Cardiac fibroblast (primary cell): Measurements from ENCODE around the gene NVL.
A peak's percentile ranks its signal among the peaks of the same experiment; 100 is the strongest.

ENCODE experiments used
- DNase-seq, 2 donors: peaks; one replicate each; pipeline versions ENCODE4 v3.0.0 to v3.0.0-alpha.2; 2010; ENCODE audit warnings: low read depth in 2 of 2
- H3K4me3 ChIP-seq, 2 donors: replicated peaks in 1 of 2; 1 replicate in 1 of 2; 2 replicates in 1 of 2; pipeline ENCODE4 v1.5.1; 2011; ENCODE audit warnings: low read depth in 2 of 2, low read length in 2 of 2, mild to moderate bottlenecking in 2 of 2, moderate library complexity in 1 of 2
- TF ChIP-seq, protein P1 (sequence below): IDR thresholded peaks from one replicate; pipeline ENCODE4 v1.5.1; 2011; ENCODE audit warnings: low read depth, mild to moderate bottlenecking, low read length, inconsistent platforms

The NVL gene

DNA sequence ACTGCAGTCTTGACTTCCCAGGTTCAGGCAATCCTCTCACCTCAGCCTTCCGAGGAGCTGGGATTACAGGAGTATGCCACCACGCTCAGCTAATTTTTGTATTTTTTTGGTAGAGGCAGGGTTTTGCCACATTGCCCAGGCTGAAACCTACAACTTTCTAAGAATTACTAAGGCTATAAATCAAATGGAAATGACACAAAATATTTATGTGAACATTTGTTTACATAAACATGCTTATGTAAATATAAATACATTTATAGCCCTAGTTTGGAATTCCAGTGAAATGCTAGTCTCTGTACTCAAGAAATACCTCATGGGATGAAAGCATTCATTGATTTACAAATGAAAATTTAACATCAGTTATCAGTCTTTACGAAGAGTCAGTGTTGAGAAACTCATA lies 47.8 kb downstream of the NVL start:
- H3K4me3 ChIP-seq, result no peak overlapping the region
- DNase-seq, result no peak
- TF ChIP-seq, protein P1, sequence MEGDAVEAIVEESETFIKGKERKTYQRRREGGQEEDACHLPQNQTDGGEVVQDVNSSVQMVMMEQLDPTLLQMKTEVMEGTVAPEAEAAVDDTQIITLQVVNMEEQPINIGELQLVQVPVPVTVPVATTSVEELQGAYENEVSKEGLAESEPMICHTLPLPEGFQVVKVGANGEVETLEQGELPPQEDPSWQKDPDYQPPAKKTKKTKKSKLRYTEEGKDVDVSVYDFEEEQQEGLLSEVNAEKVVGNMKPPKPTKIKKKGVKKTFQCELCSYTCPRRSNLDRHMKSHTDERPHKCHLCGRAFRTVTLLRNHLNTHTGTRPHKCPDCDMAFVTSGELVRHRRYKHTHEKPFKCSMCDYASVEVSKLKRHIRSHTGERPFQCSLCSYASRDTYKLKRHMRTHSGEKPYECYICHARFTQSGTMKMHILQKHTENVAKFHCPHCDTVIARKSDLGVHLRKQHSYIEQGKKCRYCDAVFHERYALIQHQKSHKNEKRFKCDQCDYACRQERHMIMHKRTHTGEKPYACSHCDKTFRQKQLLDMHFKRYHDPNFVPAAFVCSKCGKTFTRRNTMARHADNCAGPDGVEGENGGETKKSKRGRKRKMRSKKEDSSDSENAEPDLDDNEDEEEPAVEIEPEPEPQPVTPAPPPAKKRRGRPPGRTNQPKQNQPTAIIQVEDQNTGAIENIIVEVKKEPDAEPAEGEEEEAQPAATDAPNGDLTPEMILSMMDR, result no peak

DNA sequence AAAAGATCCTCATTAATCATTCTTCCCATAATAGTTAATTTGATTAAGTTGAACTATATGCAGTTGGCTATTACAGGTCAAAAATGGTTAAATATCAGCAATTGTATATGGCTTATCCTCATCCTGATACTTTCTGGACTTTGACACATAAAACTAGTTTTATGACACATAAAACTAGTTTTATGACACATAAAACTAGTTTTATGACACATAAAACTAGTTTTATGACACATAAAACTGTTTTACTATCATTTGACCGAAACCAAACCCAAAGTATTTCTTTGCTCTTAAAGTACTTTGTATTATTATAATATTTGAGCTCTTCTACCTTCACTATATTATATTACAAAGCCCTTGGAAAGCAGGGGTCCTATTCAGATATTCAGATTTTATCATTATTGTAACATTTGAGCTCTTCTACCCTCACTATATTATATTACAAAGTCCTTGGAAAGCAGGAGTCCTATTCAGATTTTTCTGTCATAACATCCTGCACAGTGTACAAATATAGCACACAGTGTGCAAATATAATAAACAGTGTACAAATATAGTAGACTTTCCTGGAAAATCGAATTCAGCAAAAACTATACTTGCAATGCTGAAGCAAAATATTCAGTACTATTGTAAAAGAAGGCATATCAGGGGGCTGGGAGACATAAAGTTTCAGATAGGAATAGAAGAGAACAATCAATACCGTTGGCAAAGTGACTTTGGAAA lies 53.0 kb downstream of the NVL start:
- TF ChIP-seq, protein P1, result no peak
- no peak overlapping the region for H3K4me3 ChIP-seq
- no peak for DNase-seq

DNA sequence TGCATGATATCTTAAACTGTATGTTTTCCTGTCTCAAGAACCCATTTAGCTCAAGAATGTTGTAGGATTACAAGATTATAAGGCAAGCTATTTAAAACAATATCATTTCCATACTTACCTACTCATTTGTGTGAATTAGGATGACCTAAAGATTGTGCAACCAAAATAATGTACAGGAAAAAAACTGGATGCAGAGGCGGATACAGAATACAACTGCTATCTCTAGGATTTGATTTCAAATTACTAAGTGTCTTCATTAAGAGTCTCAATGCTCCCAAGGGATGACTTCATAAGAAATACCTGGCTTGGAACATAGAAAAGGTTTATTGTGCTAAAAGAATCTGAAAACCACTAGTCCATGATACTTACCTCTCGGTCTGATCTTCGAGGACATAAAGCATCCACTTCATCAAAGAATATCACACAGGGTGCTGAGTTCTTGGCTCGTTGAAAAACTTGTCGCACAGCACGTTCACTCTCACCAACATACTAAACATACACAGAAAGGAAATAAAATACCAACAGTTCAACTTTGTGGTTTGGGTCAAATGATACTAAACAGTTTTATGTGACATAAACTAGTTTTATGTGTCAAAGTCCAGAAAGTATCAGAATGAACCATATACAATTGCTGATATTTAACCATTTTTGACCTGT lies 54.9 kb downstream of the NVL start:
- DNase-seq, result no peak
- TF ChIP-seq, protein P1, result no peak
- no peak overlapping the region for H3K4me3 ChIP-seq

DNA sequence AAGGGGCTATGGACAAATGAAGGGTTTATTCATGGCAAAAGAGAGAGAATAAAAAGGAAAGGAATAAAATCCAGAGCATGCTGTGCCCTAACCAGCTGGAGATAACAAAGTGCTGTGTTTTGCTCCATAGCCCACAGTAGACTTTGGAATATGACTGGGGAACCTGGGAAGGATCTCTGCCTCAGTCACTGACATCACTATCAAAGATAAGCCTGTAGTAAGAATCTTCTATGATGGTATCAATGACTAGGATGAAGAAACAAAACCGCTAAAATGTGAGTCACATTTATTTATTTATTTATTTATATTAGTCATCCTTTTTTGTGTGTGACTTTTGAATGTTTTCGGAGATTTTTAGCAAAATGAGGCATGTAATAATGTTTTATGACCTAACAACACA lies 56.3 kb downstream of the NVL start:
- TF ChIP-seq, protein P1, result no peak
- DNase-seq, result peak; percentile 61 to 72
- H3K4me3 ChIP-seq, result no peak overlapping the region

DNA sequence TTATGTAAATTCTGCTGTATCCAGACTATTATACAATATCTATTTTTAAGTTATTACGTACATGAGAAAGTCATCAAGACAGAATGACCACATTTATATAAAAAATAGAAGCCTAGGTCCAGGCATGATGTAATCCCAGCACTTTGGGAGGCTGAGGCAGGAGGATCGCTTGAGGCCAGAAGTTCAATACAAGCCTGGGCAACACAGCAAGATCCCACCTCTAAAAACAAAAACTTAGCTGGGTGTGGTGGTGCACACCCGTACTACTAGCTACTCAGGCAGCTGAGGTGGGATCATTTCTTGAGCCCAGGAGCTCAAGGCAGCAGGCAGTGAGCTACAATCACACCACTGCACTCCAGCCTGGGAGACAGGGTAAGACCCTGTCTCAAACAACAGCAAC lies 58.9 kb downstream of the NVL start:
- TF ChIP-seq, protein P1, result no peak
- DNase-seq, result no peak
- H3K4me3 ChIP-seq, result no peak overlapping the region

DNA sequence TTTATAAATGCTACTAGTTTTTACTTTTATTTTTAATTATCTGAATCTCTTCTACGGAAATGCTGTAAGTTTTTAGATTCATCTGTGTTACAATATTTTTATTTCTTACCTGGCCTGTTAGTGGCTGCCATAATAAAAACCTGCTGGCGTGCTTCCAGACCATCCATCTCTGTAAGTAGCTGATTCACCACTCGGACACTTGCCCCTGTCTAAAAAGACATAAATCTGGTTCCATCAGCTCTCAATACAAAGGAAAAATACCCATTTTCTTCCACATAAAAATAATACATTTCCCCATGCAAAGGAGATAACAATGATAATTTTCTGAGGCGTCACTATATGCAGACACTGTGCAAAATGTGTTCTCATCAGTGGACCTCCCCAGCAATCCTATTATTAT lies 62.0 kb downstream of the NVL start:
- no peak overlapping the region for H3K4me3 ChIP-seq
- TF ChIP-seq, protein P1, result no peak
- DNase-seq, result no peak
